Activated T-cell treated with anti-CD3 and anti-CD28 coated beads, Interleukin-2, amount 50 U/mL, for 48 hours (primary cell): ENCODE data around the gene SELENOK.
"Not testable (repeated sequence)": the region's sequence is repeated elsewhere in the genome, so short reads cannot be mapped to it uniquely, and the experiment has no call there.

Experiments used
- DNase-seq, 2 experiments: peaks; one replicate each; pipeline ENCODE4 v3.0.0-alpha.2; 2020

Gene SELENOK

DNA sequence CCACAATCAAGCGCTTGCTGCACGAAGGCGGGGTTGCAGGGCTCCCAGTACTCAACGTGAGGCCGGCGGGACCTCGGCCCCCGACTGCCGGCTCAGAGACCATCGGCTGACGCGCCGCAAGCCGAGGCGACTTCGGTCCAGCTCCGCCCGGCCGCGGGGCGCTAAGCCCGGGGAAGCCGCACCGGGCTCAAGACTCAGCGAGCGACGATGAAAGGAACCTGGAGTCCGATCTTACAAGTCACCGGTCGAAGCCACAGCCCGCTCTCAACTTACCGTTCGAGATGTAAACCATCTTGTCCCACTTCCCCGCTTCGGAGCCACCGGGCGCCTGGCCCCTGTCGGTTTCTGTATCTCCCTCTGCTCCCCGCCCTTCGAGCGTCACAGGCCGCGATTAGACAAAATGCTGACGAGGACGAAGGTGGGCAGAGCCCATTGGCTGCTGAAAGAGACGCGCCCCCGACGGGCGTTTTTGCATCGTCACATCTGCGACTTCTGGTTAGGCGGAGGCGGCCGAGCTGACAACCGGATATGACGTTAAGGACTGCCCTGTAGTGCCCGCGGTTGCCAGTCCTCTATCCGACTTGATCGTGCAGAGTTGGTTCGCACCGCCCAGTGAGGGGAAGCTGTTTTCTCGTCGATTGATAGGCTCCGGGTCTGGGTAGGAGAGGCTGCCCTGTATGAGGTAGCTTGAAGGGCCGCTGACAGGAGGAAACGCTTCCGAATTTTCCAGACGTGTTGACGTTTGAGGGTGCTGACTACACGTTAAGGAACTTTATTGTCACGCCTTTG is at the start of gene SELENOK:
TSS of gene SELENOK (minus strand) at position 363 of the 789 bp plus-strand sequence.
- peak; percentile 95 to 97 for DNase-seq

DNA sequence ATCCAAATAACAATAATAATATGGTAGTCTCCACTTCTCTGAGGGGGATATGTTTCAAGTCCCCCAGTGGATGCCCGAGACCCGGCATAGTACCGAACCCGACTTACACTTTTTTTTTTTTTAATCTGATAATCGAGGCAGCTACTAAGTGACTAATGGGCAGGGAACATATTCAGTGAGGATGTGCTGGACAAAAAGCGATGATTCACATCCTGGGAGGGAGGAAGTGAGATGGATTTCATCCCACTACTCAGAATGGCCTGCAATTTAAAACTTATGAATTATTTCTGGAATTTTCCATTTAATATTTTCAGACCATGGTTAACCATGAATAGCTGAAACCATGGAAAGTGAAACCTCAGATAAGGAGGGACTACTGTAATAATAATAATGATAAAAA is 49.5 kb upstream of the SELENOK start:
- no peak for DNase-seq

DNA sequence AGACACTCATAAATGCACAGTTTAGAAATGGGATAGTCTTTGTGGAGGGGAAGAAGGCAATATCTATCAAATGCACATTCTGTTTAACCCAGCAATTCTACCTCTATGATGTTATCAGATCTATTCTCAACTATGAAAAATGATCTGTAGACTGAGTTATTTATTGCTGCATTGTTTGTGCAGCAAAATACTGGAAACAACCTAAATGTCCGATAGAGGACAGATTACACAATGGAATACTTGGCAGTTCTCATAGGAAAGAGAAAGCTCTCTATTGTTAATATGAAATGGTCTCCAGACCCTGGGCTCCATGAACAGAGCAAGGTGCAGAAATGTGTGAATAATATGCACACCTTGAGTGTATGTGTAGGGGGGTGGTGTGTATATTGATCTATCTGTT is 49.0 kb upstream of the SELENOK start:
- no peak for DNase-seq

DNA sequence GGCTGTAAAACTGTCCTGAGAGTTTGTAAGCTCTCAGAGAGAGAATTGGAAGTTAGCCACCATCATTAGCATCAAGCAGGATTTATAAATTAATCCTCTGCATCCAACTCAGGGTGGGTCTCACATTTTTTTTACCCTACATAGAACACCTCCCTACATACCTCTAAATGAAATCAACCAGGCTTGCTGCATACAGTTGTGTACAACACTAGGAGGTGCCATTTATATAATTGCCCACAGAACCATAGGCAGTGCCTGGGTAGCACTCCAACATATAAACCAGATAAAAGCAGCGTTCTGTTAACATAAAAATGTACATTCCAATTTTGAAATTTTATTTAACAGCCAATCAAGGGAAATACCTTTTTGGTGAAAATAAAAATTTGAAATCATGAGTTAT is 48.2 kb upstream of the SELENOK start:
- no peak for DNase-seq

DNA sequence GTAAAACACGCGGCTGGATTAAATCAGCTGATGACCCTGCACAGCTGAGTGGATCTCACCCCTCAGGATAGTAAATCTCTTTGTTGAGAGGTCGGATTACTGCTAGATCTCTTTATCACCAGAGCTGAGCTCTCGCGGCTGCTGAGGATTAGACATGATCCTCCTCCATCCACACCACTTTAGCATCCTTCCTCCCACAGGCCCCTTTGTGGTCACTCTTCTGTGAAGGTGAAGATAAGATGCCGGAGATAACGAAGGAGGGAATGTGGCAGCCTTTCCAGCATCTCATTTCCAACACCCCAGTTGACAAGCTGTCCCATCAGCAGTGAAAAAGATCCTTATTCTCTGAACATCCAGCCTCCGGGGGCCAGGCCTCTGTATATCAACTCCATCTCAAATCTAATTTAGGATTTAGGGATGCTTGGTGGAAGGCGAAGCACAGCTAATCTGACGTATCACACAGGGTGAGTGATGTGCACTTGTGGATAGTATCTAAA is 47.5 kb upstream of the SELENOK start:
- no peak for DNase-seq

DNA sequence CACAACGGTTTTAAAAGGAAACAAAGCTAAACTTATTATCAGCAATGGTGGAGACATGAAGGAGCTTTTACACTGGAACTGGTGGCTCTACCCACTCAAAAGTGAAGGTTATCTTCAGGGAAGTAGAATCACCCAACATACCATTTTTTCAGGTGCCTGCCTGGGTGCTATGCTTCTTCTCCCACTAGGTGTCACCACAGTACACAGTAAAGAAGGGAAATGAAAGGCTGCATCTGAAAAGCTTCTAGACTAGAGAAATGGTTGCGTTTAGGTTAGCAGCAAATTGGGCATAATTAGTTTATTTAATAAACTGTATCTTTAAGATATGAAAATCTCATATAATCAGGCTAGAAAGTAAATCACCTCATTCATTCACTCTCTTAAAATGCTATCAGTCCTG is 47.0 kb upstream of the SELENOK start:
- DNase-seq, result peak; percentile 29 to 34

GRCh38 chr3:53936347-53936746 is 44.7 kb upstream of the SELENOK start:
- DNase-seq, result no peak

DNA sequence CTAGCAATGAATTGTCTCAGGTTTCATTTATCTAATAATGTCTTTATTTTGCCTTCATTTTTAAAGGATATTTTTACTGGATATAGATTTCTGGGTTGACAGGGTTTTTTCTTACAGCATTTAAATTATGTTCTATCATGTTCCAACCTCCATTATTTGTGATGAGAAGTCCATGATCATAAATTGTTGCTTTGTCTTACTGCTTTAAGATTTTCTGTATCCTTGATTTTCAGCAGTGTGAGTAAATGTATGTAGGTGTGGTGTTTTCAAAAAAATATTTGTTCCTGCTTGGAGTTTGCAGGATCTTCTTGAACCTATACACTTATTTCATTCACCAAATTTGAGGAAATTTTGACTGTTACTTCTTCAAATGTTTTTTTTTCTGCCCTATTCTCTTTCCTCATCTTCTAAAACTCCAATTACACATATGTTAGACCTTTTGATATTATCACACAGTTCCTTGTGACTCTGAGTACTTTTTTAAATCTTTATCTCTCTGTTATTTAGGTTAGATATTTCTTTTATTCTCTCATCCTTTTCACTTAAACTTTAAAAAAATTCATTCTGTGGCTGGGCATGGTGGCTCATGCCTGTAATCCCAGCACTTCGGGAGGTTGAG is 43.7 kb upstream of the SELENOK start:
- no peak for DNase-seq

- DNase-seq, result not testable (repeated sequence)
Measured at GRCh38 chr3:53927208-53927872, 35.7 kb upstream of the SELENOK start.

DNA sequence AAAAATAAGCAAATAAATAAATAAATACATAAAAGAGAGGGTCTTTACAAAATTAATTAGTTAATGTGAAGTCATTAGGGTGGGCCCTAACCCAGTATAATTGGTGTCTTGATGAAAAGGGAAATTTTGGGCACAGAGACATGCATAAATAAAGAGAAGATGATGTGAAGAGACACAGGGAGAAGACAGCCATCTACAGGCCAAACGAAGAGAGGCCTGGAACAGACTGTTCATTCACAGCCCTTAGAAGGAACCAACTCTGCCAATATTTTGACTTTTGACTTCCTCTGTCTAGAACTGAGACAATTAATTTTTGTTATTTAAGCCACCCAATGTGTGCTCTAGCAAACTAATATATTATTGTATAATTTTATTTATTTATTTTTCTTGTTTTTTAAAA is 29.6 kb upstream of the SELENOK start:
- no peak for DNase-seq

DNA sequence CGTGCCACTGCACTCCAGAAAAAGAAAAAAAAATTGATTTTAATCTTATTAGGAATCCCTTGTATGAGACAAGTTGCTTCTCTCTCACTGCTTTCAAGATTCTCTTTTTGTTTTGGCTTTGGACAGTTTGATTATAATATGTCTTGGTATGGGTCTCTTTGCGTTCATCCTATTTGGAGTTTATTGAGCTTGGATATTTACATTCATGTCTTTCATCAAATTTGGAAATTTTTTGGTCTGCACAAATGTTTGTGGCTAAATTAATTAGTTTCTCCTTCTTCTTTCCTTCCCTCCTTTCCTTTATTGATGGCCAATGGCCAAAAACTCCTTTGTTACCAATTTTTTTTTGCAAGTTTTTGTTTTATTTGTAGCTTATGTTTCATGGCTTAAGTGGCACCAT is 28.1 kb upstream of the SELENOK start:
- no peak for DNase-seq

DNA sequence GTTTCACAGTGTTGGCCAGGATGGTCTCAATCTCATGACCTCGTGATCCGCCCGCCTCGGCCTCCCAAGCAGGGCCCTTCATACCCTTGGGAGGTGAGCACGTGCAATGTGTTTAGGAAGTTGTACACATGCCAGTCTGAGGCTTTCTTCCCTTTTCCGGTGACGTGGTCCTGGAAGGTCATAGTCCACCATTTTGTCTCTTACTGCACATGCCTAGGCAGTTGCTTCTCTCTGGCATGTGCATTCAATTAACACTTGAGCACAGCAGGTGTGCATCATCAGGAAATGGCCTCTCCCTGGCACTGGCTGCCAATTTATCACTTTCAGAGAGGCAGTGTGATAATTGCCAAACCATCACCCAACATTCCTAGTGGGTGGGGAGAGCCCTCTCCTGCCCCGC is 21.7 kb upstream of the SELENOK start:
- DNase-seq, result no peak

DNA sequence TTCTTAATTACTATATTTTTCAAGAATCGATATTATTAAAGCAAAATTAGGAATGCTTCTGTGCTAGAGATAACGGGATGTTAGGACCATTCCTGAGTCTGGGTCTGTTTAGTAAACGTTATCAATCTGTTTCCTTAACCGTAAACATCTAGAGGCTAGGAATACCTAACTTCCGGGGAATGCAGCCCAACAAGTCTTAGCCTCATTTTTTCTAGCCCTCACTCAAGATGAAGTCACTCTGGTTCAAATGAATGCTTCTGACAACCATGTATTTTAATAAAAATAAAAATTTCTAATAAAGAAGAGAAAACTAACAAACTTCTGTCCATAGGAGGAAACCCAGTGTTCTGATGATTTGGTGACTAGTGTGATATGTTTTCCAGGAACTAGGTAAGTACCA is 11.1 kb upstream of the SELENOK start:
- no peak for DNase-seq

GRCh38 chr3:53902067-53902466 is 10.4 kb upstream of the SELENOK start:
- DNase-seq, result no peak

- DNase-seq, result no peak
Measured at GRCh38 chr3:53900666-53901331, 9.1 kb upstream of the SELENOK start.

GRCh38 chr3:53899750-53900149 is 8.1 kb upstream of the SELENOK start:
- no peak for DNase-seq

DNA sequence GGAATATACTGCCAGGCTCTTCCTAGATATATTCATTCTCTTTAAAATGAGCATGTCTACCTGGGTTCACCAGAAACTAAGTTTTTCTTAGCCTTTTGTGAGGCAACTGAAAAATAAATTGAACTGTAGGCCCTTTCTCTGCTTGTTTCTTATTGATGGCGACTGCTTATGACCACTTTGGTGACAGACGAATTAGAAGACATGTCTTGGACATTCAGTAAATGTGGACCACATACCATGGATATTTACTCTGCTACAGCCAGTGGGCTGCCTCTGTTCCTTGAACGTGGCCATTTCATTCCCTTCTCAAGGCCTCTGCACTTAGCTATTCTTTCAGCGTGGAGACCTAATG is 603 bp upstream of the SELENOK start:
- no peak for DNase-seq

DNA sequence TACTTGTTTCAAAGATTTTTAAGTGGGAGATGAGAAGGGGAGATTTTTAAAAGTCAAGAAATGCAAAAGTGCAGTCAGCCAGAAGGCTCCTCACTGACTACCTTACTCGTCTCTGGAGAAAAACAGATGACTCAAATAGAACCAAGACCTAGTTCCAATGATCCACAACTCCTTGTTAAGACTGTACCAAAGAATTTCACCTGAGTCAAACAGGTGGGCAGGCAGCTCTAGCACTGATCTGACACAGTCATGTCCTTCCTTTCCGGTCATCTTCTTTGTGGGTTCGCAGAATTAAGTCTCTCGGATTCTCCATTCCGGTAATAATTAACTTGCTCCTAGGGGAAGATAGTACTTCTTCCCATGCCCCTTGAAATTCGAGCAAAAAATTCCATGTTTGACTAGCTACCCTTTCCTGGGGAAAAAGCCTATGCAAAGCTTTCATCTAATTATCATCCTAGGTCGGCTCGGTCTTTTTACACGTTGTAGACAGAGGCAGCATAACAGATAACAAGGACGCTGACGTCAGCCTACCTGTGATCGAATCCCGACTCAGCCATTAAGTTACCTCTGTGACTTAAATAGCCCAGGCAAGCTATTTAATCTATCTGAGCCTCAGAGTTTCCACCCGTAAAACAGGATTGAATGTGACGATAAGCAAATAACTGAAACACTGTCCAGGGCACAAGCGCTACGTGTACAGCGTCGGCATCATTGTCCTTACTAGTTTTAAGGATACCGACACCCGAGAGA is 758 bp downstream of the SELENOK start:
- DNase-seq, result peak; percentile 38 to 50

- no peak for DNase-seq
Measured at GRCh38 chr3:53888232-53888631, 3.4 kb downstream of the SELENOK start.

DNA sequence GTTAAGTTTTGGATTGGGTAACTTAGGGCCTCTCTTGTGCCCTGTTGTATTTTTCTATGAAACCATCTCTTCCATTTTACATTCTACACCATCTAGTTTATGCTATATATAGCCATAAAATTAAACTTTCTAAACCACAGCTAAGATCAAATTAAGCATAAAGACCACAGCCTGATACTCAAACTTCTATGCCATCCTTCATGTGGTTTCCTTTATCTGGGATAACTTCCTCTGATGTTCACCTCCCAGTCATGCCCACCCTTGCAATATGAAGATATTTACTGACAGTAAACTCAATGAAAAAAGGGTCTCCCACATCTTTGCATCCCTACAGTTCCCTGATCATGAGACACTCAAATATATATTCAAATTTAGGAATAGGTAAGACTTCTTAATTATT is 4.2 kb downstream of the SELENOK start:
- no peak for DNase-seq

DNA sequence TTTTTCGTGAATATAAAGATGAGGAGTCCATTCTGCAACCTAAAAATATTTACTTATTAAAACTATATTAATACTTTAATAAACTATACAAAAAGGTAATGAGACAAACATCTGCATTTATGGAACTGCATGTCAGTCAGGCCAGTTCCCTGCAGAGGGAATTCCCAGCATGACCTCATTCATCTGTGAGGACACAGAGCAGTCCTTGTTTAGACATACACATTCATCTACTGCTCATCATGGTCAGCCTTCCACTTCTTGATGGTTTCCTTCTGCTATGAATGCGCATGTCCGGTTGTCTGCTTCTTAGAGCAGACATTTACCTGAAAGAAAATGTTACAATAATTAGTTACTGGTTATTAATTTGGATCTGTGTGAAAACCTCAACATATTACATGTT is 6.4 kb downstream of the SELENOK start:
- no peak for DNase-seq

DNA sequence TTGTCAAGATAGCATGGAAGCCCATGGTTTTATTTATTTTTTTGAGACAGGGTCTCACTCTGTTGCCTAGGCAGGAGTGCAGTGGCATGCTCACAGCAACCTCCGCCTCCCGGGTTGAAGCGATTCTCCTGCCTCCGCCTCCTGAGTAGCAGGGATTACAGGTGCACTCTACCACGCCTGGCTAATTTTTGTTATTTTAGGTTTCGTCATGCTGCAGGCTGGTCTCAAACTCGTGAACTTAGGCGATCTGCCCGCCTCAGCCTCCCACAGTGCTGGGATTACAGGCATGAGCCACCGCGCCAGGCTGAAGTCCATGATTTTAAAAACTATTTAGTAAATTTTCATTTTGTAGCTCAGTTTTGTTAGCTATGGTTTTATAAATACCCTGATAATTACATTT is 7.0 kb downstream of the SELENOK start:
- no peak for DNase-seq

DNA sequence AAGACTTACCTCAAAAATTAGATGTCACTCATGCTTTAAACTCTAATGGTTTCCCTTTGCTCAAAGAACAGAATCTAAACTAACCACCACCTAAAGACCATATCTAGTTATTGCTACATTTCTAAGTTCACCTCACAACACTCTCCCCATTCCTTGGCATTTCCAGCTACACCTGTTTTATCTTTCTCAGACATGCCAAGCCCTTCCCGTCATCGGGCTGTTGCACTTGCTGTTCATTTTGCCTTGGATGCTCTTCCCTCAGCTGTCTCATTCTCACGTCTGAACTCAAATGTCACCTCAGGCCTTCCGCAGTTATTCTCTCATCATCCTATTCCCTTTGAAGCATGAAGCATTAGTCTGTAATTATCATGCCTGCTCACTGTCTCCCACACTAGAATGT is 8.7 kb downstream of the SELENOK start:
- no peak for DNase-seq
